Fibroblast of lung (primary cell): Measurements from ENCODE around the gene CARHSP1.

Source experiments
- EZH2 ChIP-seq: IDR thresholded peaks from 2 replicates; pipeline ENCODE4 v1.5.1; 2012; ENCODE audit warnings: low read length, control low read depth, mild to moderate bottlenecking; ENCODE audit errors: missing control alignments
- TF ChIP-seq, protein P1 (sequence below), 2 donors: IDR thresholded peaks in 1 of 2; conservative IDR thresholded peaks in 1 of 2; 1 replicate in 1 of 2; 2 replicates in 1 of 2; pipeline ENCODE4 v1.5.1; 2011 to 2012; ENCODE audit warnings: low read length in 2 of 2, control low read depth in 1 of 2, inconsistent platforms in 1 of 2, low read depth in 1 of 2, mild to moderate bottlenecking in 1 of 2

DNA sequence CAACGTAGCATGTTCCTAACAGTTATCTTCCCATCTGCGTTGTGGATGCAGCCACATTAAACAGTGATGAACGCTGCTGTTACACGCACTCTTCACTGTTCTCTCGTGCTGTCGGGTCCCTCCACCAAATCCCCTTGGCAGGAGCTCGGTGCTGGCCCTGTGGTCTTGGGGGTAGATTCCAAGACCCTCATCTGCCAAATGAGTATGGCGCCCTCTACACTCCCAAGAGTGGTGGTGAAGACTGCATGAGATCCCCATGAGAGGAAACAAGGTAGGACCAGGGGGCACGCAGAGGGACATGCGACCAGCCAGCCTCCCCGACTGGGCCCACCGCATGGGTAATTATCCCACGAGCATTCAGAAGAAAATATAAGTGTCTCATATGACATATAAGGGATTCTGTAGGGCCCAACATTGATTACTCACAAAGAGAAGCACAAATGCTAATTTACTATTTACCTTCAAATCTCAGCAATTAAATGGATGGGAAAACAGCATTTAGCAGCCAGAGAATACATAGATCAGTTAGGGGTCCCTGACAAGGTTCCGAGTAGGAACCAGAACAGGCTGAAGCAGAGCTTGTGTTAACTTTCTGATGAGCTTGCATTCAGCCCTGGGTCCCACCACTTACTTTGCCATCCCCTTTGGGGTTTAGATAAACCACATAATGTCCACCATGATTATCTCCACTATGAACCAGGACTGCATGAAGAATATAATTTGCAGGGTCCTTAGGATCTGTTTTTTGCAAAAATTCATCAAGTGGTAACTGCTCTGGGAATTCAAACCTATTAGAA is 37.2 kb upstream of the CARHSP1 start:
- TF ChIP-seq, protein P1, sequence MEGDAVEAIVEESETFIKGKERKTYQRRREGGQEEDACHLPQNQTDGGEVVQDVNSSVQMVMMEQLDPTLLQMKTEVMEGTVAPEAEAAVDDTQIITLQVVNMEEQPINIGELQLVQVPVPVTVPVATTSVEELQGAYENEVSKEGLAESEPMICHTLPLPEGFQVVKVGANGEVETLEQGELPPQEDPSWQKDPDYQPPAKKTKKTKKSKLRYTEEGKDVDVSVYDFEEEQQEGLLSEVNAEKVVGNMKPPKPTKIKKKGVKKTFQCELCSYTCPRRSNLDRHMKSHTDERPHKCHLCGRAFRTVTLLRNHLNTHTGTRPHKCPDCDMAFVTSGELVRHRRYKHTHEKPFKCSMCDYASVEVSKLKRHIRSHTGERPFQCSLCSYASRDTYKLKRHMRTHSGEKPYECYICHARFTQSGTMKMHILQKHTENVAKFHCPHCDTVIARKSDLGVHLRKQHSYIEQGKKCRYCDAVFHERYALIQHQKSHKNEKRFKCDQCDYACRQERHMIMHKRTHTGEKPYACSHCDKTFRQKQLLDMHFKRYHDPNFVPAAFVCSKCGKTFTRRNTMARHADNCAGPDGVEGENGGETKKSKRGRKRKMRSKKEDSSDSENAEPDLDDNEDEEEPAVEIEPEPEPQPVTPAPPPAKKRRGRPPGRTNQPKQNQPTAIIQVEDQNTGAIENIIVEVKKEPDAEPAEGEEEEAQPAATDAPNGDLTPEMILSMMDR (conservative IDR thresholded peaks at IDR 0.05 in 1 of 2, IDR thresholded peaks at IDR 0.05 in 1 of 2; ENCODE audit: low read depth in 1 of 2, low read length in 2 of 2) = peak; percentile 13 to 28
- no peak for TF ChIP-seq EZH2
